HG03039 (cell line): ENCODE results near the gene HHAT.
"Not testable (repeated sequence)": the region's sequence is repeated elsewhere in the genome, so short reads cannot be mapped to it uniquely, and the experiment has no call there.

Source experiments
- ATAC-seq: cut with Tn5 transposase; IDR thresholded peaks from one replicate; pipeline ENCODE4 v1.9.1; 2021; ENCODE audit warnings: mild to moderate bottlenecking, moderate library complexity; ENCODE audit not compliant: unreplicated experiment

HHAT gene

GRCh38 chr1:210631399-210631798 is 302.7 kb downstream of the HHAT start:
- no peak for ATAC-seq

GRCh38 chr1:210633140-210633539 is 304.4 kb downstream of the HHAT start:
- ATAC-seq: no peak

- ATAC-seq: no peak
Observed at GRCh38 chr1:210633636-210634035, 304.9 kb downstream of the HHAT start.

GRCh38 chr1:210635108-210635507 is 306.4 kb downstream of the HHAT start:
- ATAC-seq: no peak

- ATAC-seq: no peak
Observed at GRCh38 chr1:210641582-210641981, 312.9 kb downstream of the HHAT start.

GRCh38 chr1:210645582-210646257 is 317.0 kb downstream of the HHAT start:
- ATAC-seq: no peak

- ATAC-seq: no peak
Observed at GRCh38 chr1:210646258-210646616, 317.5 kb downstream of the HHAT start.

GRCh38 chr1:210647406-210648333 is 319.0 kb downstream of the HHAT start:
- no peak for ATAC-seq

GRCh38 chr1:210648588-210649269 is 320.0 kb downstream of the HHAT start:
- no peak for ATAC-seq

- ATAC-seq: no peak
Observed at GRCh38 chr1:210650403-210650802, 321.7 kb downstream of the HHAT start.

- ATAC-seq: no peak
Observed at GRCh38 chr1:210652329-210652954, 323.7 kb downstream of the HHAT start.

- no peak for ATAC-seq
Observed at GRCh38 chr1:210653771-210654170, 325.1 kb downstream of the HHAT start.

GRCh38 chr1:210654176-210654981 is 325.7 kb downstream of the HHAT start:
- no peak for ATAC-seq

- ATAC-seq: no peak
Observed at GRCh38 chr1:210655511-210655910, 326.8 kb downstream of the HHAT start.

GRCh38 chr1:210657806-210658205 is 329.1 kb downstream of the HHAT start:
- no peak for ATAC-seq

- not testable (repeated sequence) for ATAC-seq
Observed at GRCh38 chr1:210661520-210661919, 332.8 kb downstream of the HHAT start.

- no peak for ATAC-seq
Observed at GRCh38 chr1:210662291-210663050, 333.8 kb downstream of the HHAT start.

- ATAC-seq: no peak
Observed at GRCh38 chr1:210663730-210664573, 335.2 kb downstream of the HHAT start.

GRCh38 chr1:210669951-210670350 is 341.2 kb downstream of the HHAT start:
- ATAC-seq: no peak
